Measurements from ENCODE around the gene GREB1L.
"Not testable (repeated sequence)": the region's sequence is repeated elsewhere in the genome, so short reads cannot be mapped to it uniquely, and the experiment has no call there.

GREB1L gene

GRCh38 chr18:21309248-21309647 is 67.2 kb downstream of the GREB1L start:
- DNase-seq: no peak

- not testable (repeated sequence) for DNase-seq
Observed at GRCh38 chr18:21311980-21312379, 69.9 kb downstream of the GREB1L start.

GRCh38 chr18:21313576-21313975 is 71.5 kb downstream of the GREB1L start:
- no peak for DNase-seq

GRCh38 chr18:21314724-21315123 is 72.7 kb downstream of the GREB1L start:
- no peak for DNase-seq

- DNase-seq: not testable (repeated sequence)
Observed at GRCh38 chr18:21315126-21315525, 73.1 kb downstream of the GREB1L start.

- DNase-seq: no peak
Observed at GRCh38 chr18:21315741-21316197, 73.7 kb downstream of the GREB1L start.

- DNase-seq: no peak
Observed at GRCh38 chr18:21316296-21316695, 74.3 kb downstream of the GREB1L start.

GRCh38 chr18:21321711-21322110 is 79.7 kb downstream of the GREB1L start:
- no peak for DNase-seq

GRCh38 chr18:21327101-21327500 is 85.1 kb downstream of the GREB1L start:
- DNase-seq: no peak

- no peak for DNase-seq
Observed at GRCh38 chr18:21330122-21330701, 88.2 kb downstream of the GREB1L start.

- no peak for DNase-seq
Observed at GRCh38 chr18:21331065-21331464, 89.0 kb downstream of the GREB1L start.

GRCh38 chr18:21335927-21336488 is 94.0 kb downstream of the GREB1L start:
- DNase-seq: no peak

- no peak for DNase-seq
Observed at GRCh38 chr18:21336846-21337245, 94.8 kb downstream of the GREB1L start.

GRCh38 chr18:21341141-21341540 is 99.1 kb downstream of the GREB1L start:
- no peak for DNase-seq

- no peak for DNase-seq
Observed at GRCh38 chr18:21342372-21342771, 100.3 kb downstream of the GREB1L start.

GRCh38 chr18:21344860-21345259 is 102.8 kb downstream of the GREB1L start:
- no peak for DNase-seq

GRCh38 chr18:21345840-21346239 is 103.8 kb downstream of the GREB1L start:
- DNase-seq: no peak

- DNase-seq: no peak
Observed at GRCh38 chr18:21359746-21360145, 117.7 kb downstream of the GREB1L start.

GRCh38 chr18:21361307-21361880 is 119.4 kb downstream of the GREB1L start:
- no peak for DNase-seq

- DNase-seq: no peak
Observed at GRCh38 chr18:21362831-21363230, 120.8 kb downstream of the GREB1L start.

GRCh38 chr18:21363348-21363747 is 121.3 kb downstream of the GREB1L start:
- no peak for DNase-seq

- no peak for DNase-seq
Observed at GRCh38 chr18:21364471-21364870, 122.4 kb downstream of the GREB1L start.

- no peak for DNase-seq
Observed at GRCh38 chr18:21366896-21367295, 124.9 kb downstream of the GREB1L start.

- DNase-seq: no peak
Observed at GRCh38 chr18:21369146-21369545, 127.1 kb downstream of the GREB1L start.

GRCh38 chr18:21369597-21369996 is 127.6 kb downstream of the GREB1L start:
- DNase-seq: not testable (repeated sequence)

Measured in cortex of kidney (tissue), 1 donor.